GM12872 (cell line): ENCODE measurements around the gene PSMD11.

Experiments used
- TF ChIP-seq, protein P1 (sequence below): IDR thresholded peaks from 3 replicates; pipeline ENCODE4 v1.5.1; 2011; ENCODE audit warnings: low read depth, mild to moderate bottlenecking, low read length, moderate library complexity; ENCODE audit not compliant: insufficient read depth

Gene PSMD11

DNA sequence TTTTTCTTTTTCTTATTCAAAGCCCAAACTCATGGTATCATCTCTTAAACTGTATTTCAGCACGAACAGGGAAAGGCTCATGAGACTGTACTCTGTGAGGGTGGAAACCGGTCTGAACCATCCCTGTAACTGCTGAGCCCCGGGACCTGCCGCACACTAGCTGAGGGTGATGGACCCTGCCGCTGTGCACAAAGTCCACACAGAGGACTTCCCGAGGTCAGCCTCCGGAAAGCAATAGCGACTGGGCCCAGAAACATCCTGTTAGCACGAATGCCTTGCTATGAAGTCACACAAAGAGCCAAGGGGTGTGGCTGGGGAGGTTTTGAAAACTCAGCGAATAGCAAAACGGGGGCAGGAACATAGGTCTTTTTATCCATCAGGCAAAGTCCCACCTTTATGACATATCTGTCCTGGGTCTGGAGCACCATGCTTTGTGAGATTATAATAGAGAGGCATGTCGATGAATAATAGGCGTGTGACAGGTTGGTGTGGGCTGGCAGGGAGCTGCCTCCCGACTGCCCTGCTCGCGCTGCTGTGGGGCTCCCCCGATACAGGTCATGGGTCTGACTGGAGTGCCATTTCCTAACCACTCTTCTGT, 75.9 kb downstream of the PSMD11 start:
- TF ChIP-seq, protein P1, sequence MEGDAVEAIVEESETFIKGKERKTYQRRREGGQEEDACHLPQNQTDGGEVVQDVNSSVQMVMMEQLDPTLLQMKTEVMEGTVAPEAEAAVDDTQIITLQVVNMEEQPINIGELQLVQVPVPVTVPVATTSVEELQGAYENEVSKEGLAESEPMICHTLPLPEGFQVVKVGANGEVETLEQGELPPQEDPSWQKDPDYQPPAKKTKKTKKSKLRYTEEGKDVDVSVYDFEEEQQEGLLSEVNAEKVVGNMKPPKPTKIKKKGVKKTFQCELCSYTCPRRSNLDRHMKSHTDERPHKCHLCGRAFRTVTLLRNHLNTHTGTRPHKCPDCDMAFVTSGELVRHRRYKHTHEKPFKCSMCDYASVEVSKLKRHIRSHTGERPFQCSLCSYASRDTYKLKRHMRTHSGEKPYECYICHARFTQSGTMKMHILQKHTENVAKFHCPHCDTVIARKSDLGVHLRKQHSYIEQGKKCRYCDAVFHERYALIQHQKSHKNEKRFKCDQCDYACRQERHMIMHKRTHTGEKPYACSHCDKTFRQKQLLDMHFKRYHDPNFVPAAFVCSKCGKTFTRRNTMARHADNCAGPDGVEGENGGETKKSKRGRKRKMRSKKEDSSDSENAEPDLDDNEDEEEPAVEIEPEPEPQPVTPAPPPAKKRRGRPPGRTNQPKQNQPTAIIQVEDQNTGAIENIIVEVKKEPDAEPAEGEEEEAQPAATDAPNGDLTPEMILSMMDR = no peak

DNA sequence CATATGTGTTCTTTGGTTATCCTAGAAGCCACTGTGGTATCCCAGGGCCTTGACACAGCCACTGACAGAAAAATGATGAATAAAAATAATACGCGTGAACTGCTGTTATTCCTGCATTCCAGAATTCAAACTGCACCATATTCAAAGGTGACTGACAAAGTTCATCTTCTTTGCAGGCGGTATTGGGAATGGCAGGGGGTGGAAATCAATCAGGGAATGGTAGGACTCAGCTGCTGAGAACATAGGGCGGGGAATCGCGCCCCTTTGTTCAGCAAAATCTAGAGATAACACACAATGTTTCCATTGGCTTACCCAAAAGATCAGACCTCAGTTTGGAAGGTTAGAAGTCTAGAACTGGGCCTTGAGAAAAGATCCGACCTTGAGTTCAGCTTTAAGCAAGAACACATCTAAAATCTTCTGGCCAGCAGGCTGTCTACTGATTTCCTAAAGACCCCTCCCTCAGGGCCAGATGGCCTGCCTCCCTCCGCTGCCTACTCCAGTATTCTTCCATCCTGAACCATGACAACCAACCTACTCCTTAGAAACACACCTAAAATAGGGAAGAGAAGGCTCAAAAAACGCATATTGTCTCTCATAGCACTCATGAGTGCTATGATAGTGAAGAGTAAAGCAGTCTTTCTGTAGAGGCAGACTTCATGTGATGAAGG, 76.6 kb downstream of the PSMD11 start:
- TF ChIP-seq, protein P1 = no peak

DNA sequence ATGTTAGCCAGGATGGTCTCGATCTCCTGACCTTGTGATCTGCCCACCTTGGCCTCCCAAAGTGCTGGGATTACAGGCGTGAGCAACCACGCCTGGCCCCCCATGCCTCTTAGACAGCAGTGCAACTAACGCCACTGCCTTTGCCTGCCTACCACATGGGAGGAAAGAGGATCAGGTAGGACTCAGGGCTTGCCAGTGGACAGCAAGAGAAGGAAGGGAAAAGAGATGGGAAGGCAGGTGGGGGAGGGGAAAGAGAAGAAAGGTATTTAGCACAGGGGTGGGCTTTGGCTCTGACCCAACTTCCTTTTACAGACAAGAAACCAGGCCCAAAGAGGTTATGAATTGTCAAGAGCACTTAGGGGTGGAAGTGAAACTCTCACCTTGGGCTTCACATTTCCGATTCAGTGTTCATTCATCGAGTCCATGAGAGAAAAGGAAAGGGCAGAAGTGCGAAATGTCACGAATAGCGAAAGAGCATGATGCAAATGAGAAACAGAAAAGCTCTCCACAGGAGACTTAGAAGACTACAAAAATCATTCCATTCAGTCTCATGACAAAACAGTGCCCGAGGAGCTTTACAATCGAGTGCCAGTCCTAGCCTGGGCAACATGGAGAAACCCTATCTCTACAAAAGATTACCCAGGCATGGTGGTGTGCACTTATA, 78.8 kb downstream of the PSMD11 start:
- TF ChIP-seq, protein P1 = no peak

DNA sequence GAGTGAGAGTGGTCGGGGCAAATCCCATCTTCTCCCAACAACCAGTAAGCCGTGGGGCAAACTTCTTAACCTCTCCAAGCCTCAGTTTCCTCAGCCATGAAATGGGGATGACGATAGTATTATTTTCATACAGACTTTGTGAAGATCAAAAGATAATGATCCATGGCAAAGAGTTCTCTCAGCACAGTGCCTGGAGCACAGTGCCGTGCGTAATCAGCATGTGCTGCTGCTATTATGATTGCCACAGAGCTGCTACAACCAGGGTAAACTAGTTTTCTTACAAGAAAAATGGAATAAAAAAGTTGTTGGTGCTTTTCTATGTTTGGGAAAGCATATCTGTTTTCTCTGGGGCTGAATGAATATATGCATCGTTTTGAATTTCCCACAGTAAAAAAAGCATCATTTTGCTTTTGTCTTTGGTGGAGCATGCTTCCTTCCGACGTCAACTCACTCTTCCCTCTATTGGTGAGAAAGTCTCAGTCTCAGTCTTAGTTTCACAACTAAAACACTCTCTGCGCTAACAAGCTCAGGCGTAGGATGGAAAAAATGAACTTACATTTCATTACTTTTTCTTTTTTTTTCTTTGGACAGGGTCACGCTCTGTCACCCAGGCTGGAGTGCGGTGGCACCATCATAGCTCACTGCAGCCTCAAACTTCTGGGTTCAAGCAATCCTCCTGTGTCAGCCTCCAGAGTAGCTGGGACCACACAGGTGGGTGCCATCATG, 79.7 kb downstream of the PSMD11 start:
- TF ChIP-seq, protein P1 = no peak

DNA sequence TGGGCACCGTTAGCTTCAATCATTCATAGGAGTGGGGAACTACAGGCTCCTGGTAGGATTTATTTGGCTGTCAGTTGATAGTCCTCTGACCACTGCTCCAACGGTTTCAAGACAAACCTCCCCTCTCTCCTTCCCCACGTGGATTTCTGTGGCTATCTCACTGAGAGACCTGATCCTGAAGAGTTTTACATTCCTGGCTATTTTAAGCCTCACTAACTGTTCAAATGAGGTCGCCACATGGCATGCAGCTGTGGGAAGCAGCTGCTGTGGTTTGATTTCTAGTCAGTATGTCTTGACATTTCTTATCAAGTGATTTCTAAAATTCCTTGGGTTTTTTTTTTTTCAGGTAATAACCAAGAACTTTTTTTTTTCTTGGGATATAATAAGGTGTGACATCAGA, 80.8 kb downstream of the PSMD11 start:
- TF ChIP-seq, protein P1 = no peak

DNA sequence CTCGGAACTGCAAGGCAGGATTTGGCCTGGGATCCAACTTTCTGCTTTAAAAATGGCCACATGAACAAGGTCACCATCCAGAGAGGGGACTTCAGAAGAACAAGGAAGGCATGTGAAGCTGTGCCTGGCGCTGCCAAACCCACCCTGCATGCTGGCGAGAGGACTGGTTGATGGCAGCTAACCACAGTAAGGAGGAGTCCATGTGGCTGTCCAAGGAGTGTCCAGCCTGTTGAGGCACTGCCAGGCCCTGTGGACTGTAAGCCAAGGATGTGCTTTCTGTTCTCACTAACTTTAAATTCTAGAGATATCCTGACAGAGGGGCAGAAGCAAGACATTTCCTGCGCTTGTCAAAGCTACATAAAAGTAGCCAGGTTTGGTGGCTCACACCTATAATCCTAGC, 82.8 kb downstream of the PSMD11 start:
- TF ChIP-seq, protein P1 = no peak

DNA sequence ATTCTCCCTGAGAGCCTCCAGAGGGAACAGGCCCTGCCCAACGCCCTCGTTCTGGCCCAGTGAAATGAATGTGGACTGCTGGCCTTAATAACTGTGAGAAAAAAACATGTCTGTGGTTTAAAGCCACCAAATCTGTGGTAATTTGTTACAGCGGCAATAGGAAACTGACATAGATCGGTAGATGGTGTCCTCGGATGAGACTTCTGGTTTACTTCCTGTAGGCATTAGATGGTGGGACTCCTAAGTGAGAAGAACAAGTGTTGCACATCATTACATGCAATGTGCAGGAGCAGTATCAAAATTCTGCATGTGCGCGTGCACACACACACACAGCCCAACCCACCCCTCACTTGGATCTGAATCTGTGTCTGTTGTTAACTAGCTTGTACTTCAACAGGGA, 84.5 kb downstream of the PSMD11 start:
- TF ChIP-seq, protein P1 = no peak
